Stimulated activated CD4-positive, alpha-beta T cell treated with anti-CD3 and anti-CD28 coated beads, Interleukin-4, amount 100 ng/mL, for 48 hours (primary cell): Measurements from ENCODE around the gene ARID5B.

Experiments
- DNase-seq, 2 donors: peaks; one replicate each; pipeline ENCODE4 v3.0.0-alpha.2; 2020; ENCODE audit warnings: low read depth in 2 of 2

Gene ARID5B

DNA sequence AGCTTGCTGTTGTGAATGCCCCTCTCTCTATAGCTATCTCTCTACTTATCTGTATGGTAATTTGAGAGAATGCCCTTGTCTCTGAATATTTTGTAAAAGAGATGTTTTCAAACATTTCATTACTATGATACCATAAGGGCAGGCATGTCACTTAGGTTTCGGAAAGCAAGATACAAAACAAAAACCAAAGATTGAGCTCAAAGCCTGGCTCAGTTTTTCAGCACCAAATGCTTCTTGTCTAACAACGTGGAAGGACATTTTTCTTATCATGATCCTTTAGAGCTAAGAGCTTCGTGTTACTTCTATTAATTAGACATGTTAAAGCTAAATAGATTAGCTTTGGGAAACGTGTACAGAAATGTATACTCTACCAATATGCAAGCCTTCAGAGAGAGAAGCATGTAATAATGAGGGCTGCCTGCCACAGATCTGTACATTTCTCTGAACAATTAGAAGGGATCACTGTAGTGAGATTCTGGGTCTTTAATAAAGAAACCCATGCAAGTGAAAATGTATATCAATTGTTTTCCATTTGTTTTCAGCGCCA, 148.9 kb downstream of the ARID5B start:
- DNase-seq = no peak

GRCh38 chr10:62050893-62051433, 149.5 kb downstream of the ARID5B start:
- DNase-seq = peak; percentile 61 to 73

GRCh38 chr10:62052276-62052675, 150.8 kb downstream of the ARID5B start:
- DNase-seq = no peak

DNA sequence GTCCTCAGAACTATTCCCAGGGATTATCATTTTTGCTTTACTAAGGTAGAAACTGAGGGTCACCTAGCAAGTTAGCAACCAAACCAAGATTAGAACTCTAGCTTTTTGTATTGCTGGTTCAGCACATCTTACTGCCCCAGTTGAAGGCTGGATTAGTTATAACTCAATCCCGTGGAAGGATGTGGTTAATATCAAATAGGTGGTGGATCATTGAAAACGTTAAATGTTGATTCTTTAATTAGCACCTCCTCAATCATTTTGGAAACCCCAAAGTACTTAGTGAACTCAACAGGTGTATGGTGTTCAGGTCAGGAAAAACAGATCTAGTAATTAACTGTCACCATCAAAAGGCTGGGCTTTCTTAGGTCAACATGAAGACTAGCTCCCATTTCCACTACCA, 152.4 kb downstream of the ARID5B start:
- no peak for DNase-seq

DNA sequence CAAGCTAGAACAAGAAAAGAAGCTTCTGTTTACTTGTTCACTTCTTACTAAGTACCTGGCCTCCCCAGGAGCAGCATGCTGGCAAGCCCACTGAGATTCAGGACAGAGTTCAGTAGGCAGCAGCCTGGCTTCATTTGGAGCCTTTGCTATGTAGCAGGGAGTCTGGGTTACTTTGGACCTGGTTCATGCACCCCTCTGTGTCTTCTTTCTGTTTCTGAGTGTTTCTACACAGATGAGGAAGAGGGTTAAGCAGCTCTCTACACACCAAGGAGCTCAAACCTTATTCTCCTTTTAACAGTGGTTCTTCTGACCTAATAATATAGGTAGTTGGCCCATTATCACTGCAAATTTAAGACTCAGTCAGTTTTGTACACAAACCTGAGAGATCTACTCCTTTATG, 152.9 kb downstream of the ARID5B start:
- DNase-seq = no peak

DNA sequence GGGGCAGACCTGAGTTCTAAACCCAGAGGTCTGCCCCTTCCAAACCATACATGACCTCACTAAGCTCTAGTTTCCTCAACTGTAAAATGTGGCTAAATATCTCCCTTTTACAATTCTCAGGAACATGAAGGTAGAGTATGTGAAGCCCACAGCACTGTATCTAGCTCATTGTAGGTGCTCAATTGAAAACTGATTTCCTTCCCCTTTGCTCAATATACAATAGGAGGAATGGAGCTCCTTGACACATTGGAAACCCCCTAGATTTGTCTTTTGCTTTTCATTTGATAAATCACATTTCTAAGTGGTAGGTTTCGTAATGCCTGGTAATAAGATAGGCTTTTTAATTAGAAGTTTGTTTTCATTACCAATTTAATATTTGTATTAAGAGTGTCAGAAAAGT, 153.3 kb downstream of the ARID5B start:
- DNase-seq = no peak

DNA sequence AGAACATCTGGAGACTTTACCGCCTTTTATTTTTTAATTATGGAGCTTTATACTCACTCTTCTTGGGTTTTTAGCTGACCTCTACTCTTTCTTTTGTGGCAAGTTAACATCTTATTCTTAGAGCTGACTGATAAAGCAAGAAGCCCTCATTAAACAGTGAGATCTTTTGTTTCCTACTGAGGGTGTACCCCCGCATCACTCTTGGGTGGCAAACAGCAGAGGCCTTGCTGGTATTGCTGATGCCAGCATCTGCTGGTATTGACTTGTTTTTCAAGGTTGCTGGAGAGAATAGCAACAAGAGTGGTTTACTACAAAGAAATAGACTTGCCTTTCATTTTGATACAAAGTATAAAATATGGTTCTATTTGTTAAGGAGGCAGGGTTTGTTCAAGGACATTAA, 154.7 kb downstream of the ARID5B start:
- no peak for DNase-seq

DNA sequence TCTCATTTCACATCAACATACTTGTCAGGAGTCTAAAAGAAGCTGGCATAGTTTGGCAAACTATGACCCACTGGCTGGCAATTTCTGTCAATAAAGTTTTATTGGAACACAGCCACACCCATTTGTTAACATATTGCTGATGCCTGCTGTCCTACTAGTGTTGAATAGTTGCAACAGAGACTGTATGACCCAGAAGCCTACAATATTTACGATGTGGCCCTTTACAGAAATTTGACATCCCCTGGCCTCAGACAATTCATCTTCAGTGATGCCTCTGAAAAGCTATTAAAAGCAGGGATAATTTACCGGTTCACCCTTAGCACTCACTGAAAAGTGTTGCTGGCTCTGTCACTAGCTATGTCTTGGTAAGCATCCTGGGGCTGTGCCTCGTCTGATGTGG, 155.2 kb downstream of the ARID5B start:
- DNase-seq = no peak

DNA sequence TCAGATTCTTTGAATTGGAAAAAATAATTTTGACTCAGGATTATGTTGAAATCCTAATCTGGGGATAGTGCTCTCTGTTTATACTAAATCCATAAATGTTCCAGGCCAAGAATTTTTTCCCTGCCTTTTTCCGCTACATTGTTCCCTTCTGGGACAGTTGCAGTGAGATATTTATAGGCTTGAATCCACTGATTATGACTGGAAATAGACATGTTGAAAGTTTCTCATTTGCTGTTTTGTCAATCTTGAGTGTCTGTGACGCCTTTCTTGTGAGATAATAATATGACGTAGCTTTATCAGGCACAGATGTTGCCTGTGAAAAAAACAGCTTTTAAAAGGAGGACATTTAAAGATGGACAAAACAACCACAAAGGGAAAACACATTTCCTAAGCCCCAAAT, 155.9 kb downstream of the ARID5B start:
- DNase-seq = no peak

DNA sequence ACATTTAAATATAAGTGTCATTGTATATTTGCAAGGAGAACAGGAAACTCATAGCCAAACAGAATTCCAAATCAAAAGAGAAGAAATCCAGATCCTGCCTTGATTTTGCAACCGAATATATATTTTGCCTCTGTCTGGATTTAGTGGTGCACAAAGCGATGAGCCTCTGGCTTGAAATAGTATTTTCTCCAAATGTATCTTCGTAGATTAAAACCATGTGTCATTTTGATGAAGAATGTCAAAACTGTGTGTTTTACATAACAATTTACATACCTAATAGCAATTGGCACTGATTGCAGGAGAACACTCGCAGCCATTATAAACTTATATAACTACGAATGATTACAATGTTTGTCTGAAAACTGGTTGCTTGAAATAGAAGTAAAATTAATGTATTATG, 156.4 kb downstream of the ARID5B start:
- no peak for DNase-seq

DNA sequence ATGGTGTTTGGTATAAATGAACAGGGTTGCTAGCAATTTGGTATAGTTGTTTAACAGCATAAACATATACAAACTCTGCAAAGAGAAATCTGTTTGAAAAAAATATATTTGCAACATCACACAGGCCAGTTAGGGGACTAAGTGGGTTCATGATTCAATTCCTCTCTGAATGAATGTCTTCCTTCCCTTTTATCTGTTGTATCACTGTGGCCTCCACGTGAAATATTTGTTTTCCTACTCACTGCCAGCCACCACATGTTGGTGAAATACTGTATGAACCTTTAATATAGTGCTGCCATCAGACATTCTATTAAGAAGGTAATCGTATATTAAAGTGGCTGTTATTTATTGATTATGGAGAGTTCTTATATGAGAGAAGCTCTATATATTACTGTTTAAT, 157.0 kb downstream of the ARID5B start:
- no peak for DNase-seq

DNA sequence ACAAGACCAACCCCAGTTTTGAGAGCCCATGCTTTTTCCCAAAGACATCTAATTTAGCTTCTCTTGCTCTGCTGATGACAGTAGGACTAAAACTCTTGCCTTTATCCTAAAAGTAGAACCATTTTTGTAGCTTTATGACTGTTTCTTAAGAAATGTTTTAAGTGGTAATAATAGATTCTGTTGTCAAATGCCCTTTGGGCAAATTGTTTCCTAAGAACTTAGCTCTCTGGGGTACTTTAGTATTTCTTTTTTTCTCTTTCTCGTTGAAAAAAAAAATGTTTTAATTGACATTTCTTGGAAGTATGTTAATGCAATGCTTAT, 157.4 kb downstream of the ARID5B start:
- DNase-seq = no peak

DNA sequence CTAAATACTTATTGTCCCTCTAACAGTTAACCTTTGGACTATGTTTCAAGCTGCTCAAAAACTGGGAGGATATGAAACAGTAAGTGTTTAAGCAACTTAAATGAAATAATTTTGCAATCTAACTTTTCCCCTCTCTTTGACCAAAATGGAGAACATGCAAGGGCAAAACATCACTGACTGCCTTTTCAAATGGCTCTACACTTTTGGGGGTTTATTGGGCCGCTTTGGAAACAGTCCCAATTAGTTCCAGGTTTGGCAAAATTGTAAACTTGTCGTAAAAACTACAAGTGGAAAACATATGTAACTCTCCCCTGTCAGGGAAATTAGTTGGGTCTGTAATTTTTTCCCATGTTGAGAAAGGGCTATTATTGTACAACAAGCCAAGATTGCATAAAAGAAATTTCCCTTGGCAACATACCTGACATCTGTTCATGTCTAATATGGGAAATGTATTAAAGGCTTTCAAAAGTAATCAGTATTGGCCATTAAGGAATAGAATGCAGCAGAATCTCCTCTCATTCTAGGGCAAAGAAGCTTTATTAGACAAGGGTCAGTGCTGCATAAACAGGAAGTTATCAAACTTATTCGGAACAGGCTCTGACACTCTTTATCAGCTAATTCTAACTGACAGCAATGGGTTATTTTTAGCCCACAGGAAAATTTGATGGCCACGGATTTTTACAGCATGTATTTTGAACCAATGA, 157.9 kb downstream of the ARID5B start:
- no peak for DNase-seq

DNA sequence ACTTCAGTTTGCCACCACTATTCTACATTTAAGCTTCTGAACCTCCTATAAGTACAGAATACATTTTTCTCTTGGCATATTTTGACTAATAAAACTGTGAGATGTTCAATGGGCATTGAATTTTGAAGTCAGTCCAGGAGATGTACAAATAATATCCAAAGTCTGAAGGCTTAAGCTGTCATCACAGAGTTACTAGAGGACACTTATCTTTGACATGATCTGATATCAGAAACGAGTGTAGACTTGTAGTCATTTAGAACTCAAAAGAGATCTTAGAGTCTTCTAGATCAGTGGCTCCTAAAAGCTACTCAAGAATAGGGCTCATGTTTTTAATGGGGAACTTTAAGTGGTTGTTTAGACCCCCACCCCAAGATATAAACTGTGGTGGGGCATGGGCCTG, 160.5 kb downstream of the ARID5B start:
- DNase-seq = no peak

- DNase-seq = no peak
Measured at GRCh38 chr10:62062752-62063512, 161.4 kb downstream of the ARID5B start.

- no peak for DNase-seq
Measured at GRCh38 chr10:62063795-62064472, 162.4 kb downstream of the ARID5B start.

- no peak for DNase-seq
Measured at GRCh38 chr10:62067560-62067959, 166.1 kb downstream of the ARID5B start.

GRCh38 chr10:62068464-62068863, 167.0 kb downstream of the ARID5B start:
- no peak for DNase-seq

- no peak for DNase-seq
Measured at GRCh38 chr10:62069452-62070178, 168.1 kb downstream of the ARID5B start.

DNA sequence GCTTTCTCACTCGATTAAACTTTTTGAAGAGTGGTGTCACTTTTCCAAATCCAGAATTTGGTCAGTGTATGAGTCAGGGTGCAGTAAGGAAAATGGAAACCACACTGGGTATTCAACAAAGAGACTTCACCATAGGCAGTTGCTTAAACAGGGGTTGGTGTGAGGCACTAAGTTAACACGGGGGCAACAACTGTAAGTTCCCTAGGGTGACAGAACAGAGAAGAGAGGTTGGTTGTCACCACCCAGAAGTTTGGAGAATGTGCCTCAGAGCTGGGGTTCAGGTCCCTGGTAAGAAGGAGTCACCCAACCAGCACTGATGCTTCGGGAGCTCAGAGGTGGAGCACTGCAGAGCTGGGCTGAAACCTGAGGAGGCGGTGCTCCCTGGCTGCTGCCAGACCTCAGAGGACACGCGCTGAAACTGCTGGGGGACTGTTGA, 170.4 kb downstream of the ARID5B start:
- peak in 1 of 2 donors; percentile 28 for DNase-seq

DNA sequence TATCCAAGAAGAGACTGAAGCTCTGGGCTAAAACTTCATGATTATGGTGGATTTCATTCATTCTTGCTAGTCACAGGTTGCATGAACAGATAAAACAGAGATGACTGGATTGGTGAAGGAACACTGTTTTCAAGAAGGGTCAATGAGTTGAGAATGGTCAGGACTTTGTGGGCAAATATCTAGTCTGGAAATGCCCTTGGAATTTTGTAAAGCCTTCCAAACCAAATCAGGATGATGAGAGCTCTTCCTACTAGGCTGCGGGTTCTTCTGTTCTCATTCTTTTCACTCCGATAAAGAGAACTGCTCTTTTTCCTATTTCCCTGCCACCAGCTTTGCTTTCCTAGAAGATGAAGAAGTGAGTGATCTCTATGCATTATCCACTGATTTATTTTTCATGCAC, 171.4 kb downstream of the ARID5B start:
- no peak for DNase-seq

GRCh38 chr10:62073429-62073828, 171.9 kb downstream of the ARID5B start:
- DNase-seq = no peak
